ENCODE results near the gene FLVCR1. TPM values are rescaled to one million over a fixed set of nuclear protein-coding genes. Genes with fewer than 3 reads are reported as not detected.
"Not testable (repeated sequence)": the region's sequence is repeated elsewhere in the genome, so short reads cannot be mapped to it uniquely, and the experiment has no call there.

FLVCR1 gene
- total RNA-seq, 4 donors from 2014 or later: 1.9 to 9.1 (median 2.8) TPM

DNA sequence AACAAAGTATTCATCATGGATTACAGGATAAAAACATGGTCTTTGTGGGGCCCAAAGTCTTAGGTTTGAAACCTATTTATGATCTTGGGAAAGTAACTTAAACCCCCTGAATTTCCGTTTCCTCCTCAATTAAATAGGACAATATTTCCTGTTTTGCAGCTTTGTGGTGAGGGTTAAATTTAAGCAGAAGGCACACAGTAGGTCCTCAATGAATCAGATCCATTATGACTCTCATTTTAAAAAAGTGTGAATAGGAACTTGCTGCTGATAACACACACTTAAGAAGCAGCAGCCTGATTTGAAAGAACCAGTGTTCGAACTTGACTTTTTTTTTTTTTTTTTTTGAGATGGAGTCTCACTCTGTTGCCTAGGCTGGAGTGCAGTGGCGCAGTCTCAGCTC lies 50.9 kb downstream of the FLVCR1 start:
- no peak overlapping the region for H3K4me3 ChIP-seq (ENCODE audit: low read depth, poor library complexity, severe bottlenecking)
- TF ChIP-seq, protein P1, sequence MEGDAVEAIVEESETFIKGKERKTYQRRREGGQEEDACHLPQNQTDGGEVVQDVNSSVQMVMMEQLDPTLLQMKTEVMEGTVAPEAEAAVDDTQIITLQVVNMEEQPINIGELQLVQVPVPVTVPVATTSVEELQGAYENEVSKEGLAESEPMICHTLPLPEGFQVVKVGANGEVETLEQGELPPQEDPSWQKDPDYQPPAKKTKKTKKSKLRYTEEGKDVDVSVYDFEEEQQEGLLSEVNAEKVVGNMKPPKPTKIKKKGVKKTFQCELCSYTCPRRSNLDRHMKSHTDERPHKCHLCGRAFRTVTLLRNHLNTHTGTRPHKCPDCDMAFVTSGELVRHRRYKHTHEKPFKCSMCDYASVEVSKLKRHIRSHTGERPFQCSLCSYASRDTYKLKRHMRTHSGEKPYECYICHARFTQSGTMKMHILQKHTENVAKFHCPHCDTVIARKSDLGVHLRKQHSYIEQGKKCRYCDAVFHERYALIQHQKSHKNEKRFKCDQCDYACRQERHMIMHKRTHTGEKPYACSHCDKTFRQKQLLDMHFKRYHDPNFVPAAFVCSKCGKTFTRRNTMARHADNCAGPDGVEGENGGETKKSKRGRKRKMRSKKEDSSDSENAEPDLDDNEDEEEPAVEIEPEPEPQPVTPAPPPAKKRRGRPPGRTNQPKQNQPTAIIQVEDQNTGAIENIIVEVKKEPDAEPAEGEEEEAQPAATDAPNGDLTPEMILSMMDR (IDR thresholded peaks at IDR 0.05): no peak
- no peak for TF ChIP-seq POLR2A (IDR thresholded peaks at IDR 0.05)
- no peak for DNase-seq (ENCODE audit: low spot score in 2 of 2)
- intact Hi-C loops (cut with DNase I; ENCODE audit: low total_unique reads): no loop called here
- 89 to 94% methylated on average over 3 of the region's 3 CpGs for WGBS, 2 donors

DNA sequence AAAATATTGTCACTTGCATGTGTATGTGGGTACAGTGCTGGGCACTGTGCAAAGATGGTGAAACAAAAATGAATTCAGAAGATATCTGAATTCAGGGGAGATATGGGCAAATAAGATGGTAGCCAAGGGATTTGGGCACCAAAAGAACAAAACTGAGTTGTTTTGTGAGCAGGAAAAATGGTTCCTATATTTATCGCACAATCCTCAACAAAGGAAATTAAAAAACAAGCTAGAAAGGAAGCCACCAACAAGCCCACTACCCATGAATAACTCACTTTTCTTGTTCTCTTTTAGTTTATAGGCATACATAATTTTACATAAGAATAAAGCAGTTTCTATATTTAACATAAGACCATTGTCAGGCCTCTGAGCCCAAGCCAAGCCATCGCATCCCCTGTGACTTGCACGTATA lies 51.6 kb downstream of the FLVCR1 start:
- WGBS, 2 donors: 86 to 96% methylated on average over 3 of the region's 3 CpGs
- TF ChIP-seq, protein P1 (IDR thresholded peaks at IDR 0.05): no peak
- TF ChIP-seq POLR2A (IDR thresholded peaks at IDR 0.05): no peak
- intact Hi-C loops (cut with DNase I; ENCODE audit: low total_unique reads): no loop called here
- no peak for DNase-seq (ENCODE audit: low spot score in 2 of 2)
- H3K4me3 ChIP-seq (ENCODE audit: low read depth, poor library complexity, severe bottlenecking): no peak overlapping the region

DNA sequence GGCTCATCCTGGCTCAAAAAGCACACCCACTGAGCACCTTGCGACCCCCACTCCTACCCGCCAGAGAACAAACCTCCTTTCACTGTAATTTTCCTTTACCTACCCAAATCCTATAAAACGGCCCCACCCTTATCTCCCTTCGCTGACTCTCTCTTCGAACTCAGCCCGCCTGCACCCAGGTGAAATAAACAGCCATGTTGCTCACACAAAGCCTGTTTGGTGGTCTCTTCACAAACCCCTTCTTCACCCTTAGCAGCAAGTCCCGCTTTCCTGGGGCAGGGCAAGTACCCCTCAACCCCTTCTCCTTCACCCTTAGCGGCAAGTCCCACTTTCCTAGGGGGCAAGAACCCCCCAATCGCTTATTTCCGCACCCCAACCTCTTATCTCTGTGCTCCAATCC lies 52.1 kb downstream of the FLVCR1 start:
- WGBS, 2 donors: 87 to 91% methylated on average over 8 to 10 of the region's 10 CpGs
- H3K4me3 ChIP-seq (ENCODE audit: low read depth, poor library complexity, severe bottlenecking); DNase-seq (ENCODE audit: low spot score in 2 of 2); intact Hi-C loops (cut with DNase I; ENCODE audit: low total_unique reads): not testable (repeated sequence)

DNA sequence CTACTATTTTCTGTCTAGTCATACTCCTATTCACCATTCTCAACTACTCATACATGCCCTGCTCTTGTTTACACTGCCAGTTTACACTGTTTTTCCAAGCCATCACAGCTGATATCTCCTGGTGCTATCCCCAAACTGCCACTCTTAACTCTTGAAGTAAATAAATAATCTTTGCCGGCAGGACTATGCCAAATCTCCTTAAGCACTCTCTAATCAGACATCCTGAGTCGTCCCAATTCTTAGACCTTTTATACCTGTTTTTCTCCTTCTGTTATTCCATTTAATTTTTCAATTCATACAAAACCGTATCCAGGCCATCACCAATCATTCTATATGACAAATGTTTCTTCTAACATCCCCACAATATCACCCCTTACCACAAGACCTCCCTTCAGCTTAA lies 55.6 kb downstream of the FLVCR1 start:
- intact Hi-C loops (cut with DNase I; ENCODE audit: low total_unique reads); H3K4me3 ChIP-seq (ENCODE audit: low read depth, poor library complexity, severe bottlenecking); DNase-seq (ENCODE audit: low spot score in 2 of 2): not testable (repeated sequence)
- 87 to 88% methylated on average over 3 of the region's 3 CpGs for WGBS, 2 donors

DNA sequence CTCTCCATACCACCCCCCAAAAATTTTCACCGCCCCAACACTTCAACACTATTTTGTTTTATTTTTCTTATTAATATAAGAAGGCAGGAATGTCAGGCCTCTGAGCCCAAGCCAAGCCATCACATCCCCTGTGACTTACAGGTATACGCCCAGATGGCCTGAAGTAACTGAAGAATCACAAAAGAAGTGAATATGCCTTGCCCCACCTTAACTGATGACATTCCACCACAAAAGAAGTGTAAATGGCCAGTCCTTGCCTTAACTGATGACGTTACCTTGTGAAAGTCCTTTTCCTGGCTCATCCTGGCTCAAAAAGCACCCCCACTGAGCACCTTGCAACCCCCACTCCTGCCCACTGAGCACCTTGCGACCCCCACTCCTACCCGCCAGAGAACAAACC lies 56.0 kb downstream of the FLVCR1 start:
- 83 to 94% methylated on average over 3 to 5 of the region's 5 CpGs for WGBS, 2 donors
- intact Hi-C loops (cut with DNase I; ENCODE audit: low total_unique reads); DNase-seq (ENCODE audit: low spot score in 2 of 2); H3K4me3 ChIP-seq (ENCODE audit: low read depth, poor library complexity, severe bottlenecking): not testable (repeated sequence)

DNA sequence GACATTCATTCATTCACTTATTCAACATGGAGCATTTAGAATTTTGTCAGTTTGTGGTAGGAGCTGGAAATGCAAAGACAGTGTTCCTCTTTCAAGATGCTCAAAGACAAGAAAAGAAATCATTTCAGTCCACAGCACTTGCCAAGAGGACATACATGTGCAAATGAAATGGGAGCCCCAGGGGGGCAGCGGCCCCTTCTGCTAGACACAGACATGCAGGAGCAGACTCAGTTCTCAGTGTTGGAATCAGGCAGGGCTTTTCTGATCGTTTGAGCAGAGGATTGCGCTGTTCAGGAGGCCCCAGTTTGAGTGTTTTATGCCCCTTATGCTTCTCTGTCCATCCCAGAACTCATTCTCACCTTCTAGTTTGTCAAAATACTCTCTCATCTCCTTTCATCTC lies 56.7 kb downstream of the FLVCR1 start:
- no peak for DNase-seq (ENCODE audit: low spot score in 2 of 2)
- intact Hi-C loops (cut with DNase I; ENCODE audit: low total_unique reads): no loop called here
- TF ChIP-seq, protein P1 (IDR thresholded peaks at IDR 0.05): no peak
- TF ChIP-seq POLR2A (IDR thresholded peaks at IDR 0.05): no peak
- no peak overlapping the region for H3K4me3 ChIP-seq (ENCODE audit: low read depth, poor library complexity, severe bottlenecking)
- WGBS, 2 donors: 61 to 66% methylated on average over 3 of the region's 3 CpGs

DNA sequence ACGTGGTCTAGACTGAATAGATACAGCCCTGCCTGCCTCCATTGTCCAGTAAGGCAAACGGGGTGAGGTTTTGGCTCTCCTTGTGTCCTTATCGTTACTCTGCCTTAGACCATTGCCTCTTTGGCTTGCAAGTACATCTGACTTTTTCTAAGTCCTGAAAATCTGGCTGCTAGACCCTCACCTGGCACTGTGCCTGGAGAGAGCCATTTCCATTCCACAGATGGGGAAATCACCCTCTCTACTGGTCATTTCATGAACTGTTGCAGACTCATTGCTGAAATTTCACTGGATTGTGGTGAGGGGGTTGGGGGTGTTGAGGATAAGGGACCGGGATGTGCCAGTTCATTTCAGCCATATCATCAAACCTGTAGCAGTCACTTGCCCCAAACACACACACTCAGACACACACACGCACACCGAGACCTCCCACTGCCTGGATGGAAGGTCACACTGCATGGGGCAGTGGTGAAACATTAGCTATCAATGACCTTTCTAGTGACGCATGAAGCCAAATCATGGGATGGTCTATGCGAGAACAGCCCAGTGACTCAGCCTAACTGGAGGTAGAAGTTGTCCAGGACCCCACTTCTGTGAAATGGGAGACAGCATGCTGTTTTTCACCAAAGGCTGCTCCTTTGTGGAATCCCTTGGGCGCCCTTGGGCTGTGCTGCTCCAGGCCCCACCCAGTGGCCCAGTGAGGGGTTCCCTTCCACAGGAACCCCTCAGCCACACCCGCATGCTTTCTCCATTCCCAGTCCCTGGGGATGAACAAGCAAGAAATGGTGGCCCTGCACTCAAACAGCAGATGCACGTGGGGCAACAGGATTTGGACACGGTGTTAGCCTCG lies 57.4 kb downstream of the FLVCR1 start:
- no peak overlapping the region for H3K4me3 ChIP-seq (ENCODE audit: low read depth, poor library complexity, severe bottlenecking)
- WGBS, 2 donors: 83 to 85% methylated on average over 13 of the region's 13 CpGs
- intact Hi-C loops (cut with DNase I; ENCODE audit: low total_unique reads): no loop called here
- no peak for DNase-seq (ENCODE audit: low spot score in 2 of 2)
- no peak for TF ChIP-seq POLR2A (IDR thresholded peaks at IDR 0.05)
- TF ChIP-seq, protein P1 (IDR thresholded peaks at IDR 0.05): no peak

All from lower leg skin (tissue), 4 donors.